ENCODE results near the gene SLC35F3.

GRCh38 chr1:234199476-234200127 lies 295.1 kb downstream of the SLC35F3 start:
- TF ChIP-seq CTCF (IDR thresholded peaks at IDR 0.05) (no peak), POLR2A (IDR thresholded peaks at IDR 0.05) (no peak)

Data from adrenal gland (tissue), 5 donors.